ENCODE results near the gene GZF1.

GRCh38 chr20:23387118-23387443 lies 25.1 kb downstream of the GZF1 start:
- TF ChIP-seq POLR2A (IDR thresholded peaks at IDR 0.05; ENCODE audit: low read length), result no peak
- no peak for TF ChIP-seq GATA1 (IDR thresholded peaks at IDR 0.05; ENCODE audit: low read depth, low read length)
